Heart right ventricle (tissue), 16 donors: ENCODE measurements around the gene PCMTD2. TPM values are rescaled to one million over a fixed set of nuclear protein-coding genes. Genes with fewer than 3 reads are reported as not detected.
A peak's percentile ranks its signal among the peaks of the same experiment; 100 is the strongest.

Experiments used
- ATAC-seq, 8 donors: fragments of 200-7000 bp; cut with Tn5 transposase; one replicate each; pipeline ENCODE4 v1.9.1; 2020; ENCODE audit warnings: mild to moderate bottlenecking in 8 of 8, moderate library complexity in 8 of 8, moderate number of reproducible peaks in 1 of 8
- DNase-seq, 2 donors: peaks; one replicate each; pipeline ENCODE4 v3.0.0-alpha.2; 2020
- H3K27ac ChIP-seq, 10 donors: fragments of 200-600 bp; sonication (generic) in 2 of 10; one replicate each; pipeline versions ENCODE4 v1.5.0 to v1.8.0; 2020 to 2022; ENCODE audit warnings: mild to moderate bottlenecking in 3 of 10
- H3K27me3 ChIP-seq, 7 donors: fragments of 200-600 bp; one replicate each; pipeline ENCODE4 v1.8.0; 2021 to 2022; ENCODE audit warnings: mild to moderate bottlenecking in 2 of 7
- H3K36me3 ChIP-seq, 9 donors: fragments of 200-600 bp; sonication (generic) in 1 of 9; one replicate each; pipeline versions ENCODE4 v1.5.0 to v1.8.0; 2020 to 2022; ENCODE audit warnings: mild to moderate bottlenecking in 2 of 9
- H3K4me1 ChIP-seq, 9 donors: fragments of 200-600 bp; sonication (generic) in 1 of 9; one replicate each; pipeline versions ENCODE4 v1.5.0 to v1.8.0; 2020 to 2022; ENCODE audit warnings: mild to moderate bottlenecking in 4 of 9
- H3K4me3 ChIP-seq, 10 donors: fragments of 200-600 bp; sonication (generic) in 2 of 10; one replicate each; pipeline versions ENCODE4 v1.5.0 to v1.8.0; 2020 to 2022; ENCODE audit warnings: mild to moderate bottlenecking in 7 of 10, moderate library complexity in 2 of 10
- H3K9me3 ChIP-seq, 11 donors: fragments of 200-600 bp in 10 of 11; sonication (generic) in 2 of 11; one replicate each; pipeline versions ENCODE4 v1.5.0 to v1.8.0; 2013 to 2022; ENCODE audit warnings: mild to moderate bottlenecking in 2 of 11, control low read depth in 1 of 11, moderate library complexity in 1 of 11
- WGBS, 2 donors: extraction: QIAGEN DNeasy Blood & Tissue Kit; methylation state at CpG; one replicate each; pipeline ENCODE4 v1.1.7; 2013; ENCODE audit warnings: inconsistent platforms in 1 of 2; 5-methylcytosine and 5-hydroxymethylcytosine counted together
- intact Hi-C, 10 donors: fragments of 100-400 bp; cut with DNase I; formaldehyde crosslinking; loops; one replicate each; pipeline versions ENCODE4 v1.11.1 to v1.14.2; 2022
- polyA plus RNA-seq, 2 donors: library from polyadenylated mRNA; stranded (reverse); fragments of 200-250 nt; gene quantifications; one replicate each; pipeline ENCODE4 v1.2.3, GENCODE V29; 2013
- total RNA-seq, 10 donors: library from RNA; stranded (reverse); fragmentation: NEBNext Ultra II Directional in 3 of 10; extraction: Animal tissue kit (Norgen Biotek cat#: 25700) in 3 of 10; gene quantifications; one replicate each; pipeline versions ENCODE4 v1.2.1 to v1.2.4, GENCODE V29; 2021 to 2023
- TF ChIP-seq, protein P1 (sequence below), 9 donors: fragments of 200-600 bp; sonication (generic) in 2 of 9; IDR thresholded peaks; one replicate each; pipeline versions ENCODE4 v1.5.0 to v1.8.0; 2021 to 2022; ENCODE audit warnings: antibody characterized with exemption in 9 of 9, mild to moderate bottlenecking in 5 of 9, moderate library complexity in 1 of 9
- donor health status: Arrhythmogenic right ventricular cardiomyopathy.
- donor health status: ischemic (EF 13 %, LVEDD 7.1; RV severe dilation, severe dysfunction).
- donor health status: healthy with polysubstance abuse.
- donor health status: DM: no; HTN: yes; CAD: no.
- donor health status: DM: no; HTN: no; CAD: no.
- donor health status: ischemic (EF 25% LVEDD 6.9; RV normal size, moderate dysfunction).
- donor health status: ischemic (EF 25% LVEDD 5.7; RV mildly dilated, moderate dysfunction).
- donor health status: healthy.
- donor health status: DM: yes; HTN: yes; CAD: no.
- donor health status: Ischemic cardiomyopathy.
- donor health status: ischemic (EF 35%, LVEDD 5.7; RV mildly dilated, moderate dysfunction).
- donor health status: nonischemic (EF 11% LVEDD 7.7; RV severe dilation, severe dysfunction).
- donor health status: DM: yes; HTN: yes; CAD: no.
- donor health status: PGD.
- donor health status: ischemic (EF 29% LVEDD 5.4; RV normal size, mild dysfunction).
- donor health status: nonischemic (EF 23%, LVEDD 6.1; RV moderate dilation, normal function).

The PCMTD2 gene
- total and polyA plus RNA-seq, 12 donors = 11.7 to 83.5 (median 67.9) TPM

DNA sequence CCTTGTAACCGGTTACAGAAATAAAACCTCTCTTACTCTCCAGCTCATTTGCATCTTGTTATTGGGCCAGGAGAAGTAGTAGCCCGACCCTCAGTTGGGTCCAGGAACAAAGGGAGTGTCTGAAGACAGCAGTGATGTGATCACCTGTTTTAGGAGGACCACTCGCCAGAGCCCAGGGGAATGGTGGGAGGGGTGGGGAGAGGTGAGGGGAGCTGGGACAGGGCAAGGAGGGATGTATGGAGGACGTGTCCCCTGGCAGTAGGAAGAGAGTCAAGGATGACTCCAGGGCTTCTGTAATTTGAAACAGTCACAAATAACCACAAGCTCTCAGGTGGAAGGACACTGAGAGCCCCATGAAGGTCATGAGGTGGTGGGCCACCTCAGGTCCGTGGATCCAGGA lies 1.4 kb upstream of the PCMTD2 start:
- DNase-seq (no peak), ATAC-seq (no peak)
- H3K4me3 ChIP-seq = no peak overlapping the region
- WGBS, 2 donors = 90 to 94% methylated on average over 5 of the region's 5 CpGs
- H3K9me3 ChIP-seq = no peaks in the 10 kb centered on the region
- no peaks in the 10 kb centered on the region for H3K36me3 ChIP-seq
- TF ChIP-seq, protein P1, sequence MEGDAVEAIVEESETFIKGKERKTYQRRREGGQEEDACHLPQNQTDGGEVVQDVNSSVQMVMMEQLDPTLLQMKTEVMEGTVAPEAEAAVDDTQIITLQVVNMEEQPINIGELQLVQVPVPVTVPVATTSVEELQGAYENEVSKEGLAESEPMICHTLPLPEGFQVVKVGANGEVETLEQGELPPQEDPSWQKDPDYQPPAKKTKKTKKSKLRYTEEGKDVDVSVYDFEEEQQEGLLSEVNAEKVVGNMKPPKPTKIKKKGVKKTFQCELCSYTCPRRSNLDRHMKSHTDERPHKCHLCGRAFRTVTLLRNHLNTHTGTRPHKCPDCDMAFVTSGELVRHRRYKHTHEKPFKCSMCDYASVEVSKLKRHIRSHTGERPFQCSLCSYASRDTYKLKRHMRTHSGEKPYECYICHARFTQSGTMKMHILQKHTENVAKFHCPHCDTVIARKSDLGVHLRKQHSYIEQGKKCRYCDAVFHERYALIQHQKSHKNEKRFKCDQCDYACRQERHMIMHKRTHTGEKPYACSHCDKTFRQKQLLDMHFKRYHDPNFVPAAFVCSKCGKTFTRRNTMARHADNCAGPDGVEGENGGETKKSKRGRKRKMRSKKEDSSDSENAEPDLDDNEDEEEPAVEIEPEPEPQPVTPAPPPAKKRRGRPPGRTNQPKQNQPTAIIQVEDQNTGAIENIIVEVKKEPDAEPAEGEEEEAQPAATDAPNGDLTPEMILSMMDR (IDR thresholded peaks at IDR 0.05) = no peak
- intact Hi-C loops = no loop called here
- no peak overlapping the region for H3K27ac ChIP-seq
- H3K27me3 ChIP-seq = peaks cover 0 to 9% (median 0%) of the 10 kb centered on the region in 7 donors
- H3K4me1 ChIP-seq = peaks cover 0 to 37% (median 29%) of the 10 kb centered on the region in 9 donors

- 75 to 76% methylated on average over 28 of the region's 28 CpGs for WGBS, 2 donors
- intact Hi-C loops = no loop called here
- ATAC-seq = peak in 1 of 8 donors; percentile 7
Observed at GRCh38 chr20:64254571-64255360, 782 bp upstream of the PCMTD2 start.

GRCh38 chr20:64256282-64256935 lies 861 bp downstream of the PCMTD2 start:
- ATAC-seq = no peak

More at GRCh38 chr20:64254571-64255360, 782 bp upstream of the PCMTD2 start:
- peaks cover 0 to 9% (median 0%) of the 10 kb centered on the region in 7 donors for H3K27me3 ChIP-seq
- peaks cover 0 to 43% (median 34%) of the 10 kb centered on the region in 9 donors for H3K4me1 ChIP-seq
- peak overlapping the region; percentile 76 to 97 (median 96) for H3K27ac ChIP-seq
- H3K36me3 ChIP-seq = no peaks in the 10 kb centered on the region
- no peak for DNase-seq
- H3K9me3 ChIP-seq = no peaks in the 10 kb centered on the region
- TF ChIP-seq, protein P1 (IDR thresholded peaks at IDR 0.05) = no peak
- peak overlapping the region; percentile 50 to 89 (median 84) for H3K4me3 ChIP-seq

More at GRCh38 chr20:64256282-64256935, 861 bp downstream of the PCMTD2 start:
- Histone ChIP-seq H3K4me1 (peaks cover 12 to 60% (median 49%) of the 10 kb centered on the region in 9 donors), H3K4me3 (peak overlapping the region; percentile 74 to 89 (median 85)), H3K27me3 (peaks cover 0 to 3% (median 0%) of the 10 kb centered on the region in 7 donors), H3K9me3 (no peaks in the 10 kb centered on the region), H3K27ac (peak overlapping the region in 9 of 10 donors; percentile 91 to 97 (median 96)), H3K36me3 (no peaks in the 10 kb centered on the region)
- 13 to 17% methylated on average over 15 of the region's 15 CpGs for WGBS, 2 donors
- intact Hi-C loops = no loop called here
- TF ChIP-seq, protein P1 (IDR thresholded peaks at IDR 0.05) = no peak
- no peak for DNase-seq
